Sigmoid colon (tissue), 4 donors: ENCODE data around the gene UBQLN4.

Experiments
- EP300 ChIP-seq, 4 donors: sonication (generic); formaldehyde crosslinking; IDR thresholded peaks; one replicate each; pipeline ENCODE4 v1.6.1; 2017; ENCODE audit warnings: antibody characterized with exemption in 4 of 4
- POLR2A ChIP-seq, 2 donors: fragments of 450-650 bp; IDR thresholded peaks; one replicate each; pipeline ENCODE4 v1.6.1; 2016; ENCODE audit warnings: antibody characterized with exemption in 2 of 2, mild to moderate bottlenecking in 2 of 2, moderate library complexity in 2 of 2
- POLR2AphosphoS5 ChIP-seq, 4 donors: sonication (generic); formaldehyde crosslinking; IDR thresholded peaks; one replicate each; pipeline ENCODE4 v1.6.1; 2017; ENCODE audit warnings: antibody characterized with exemption in 4 of 4
- TF ChIP-seq, protein P1 (sequence below), 4 experiments: fragments of 450-650 bp in 3 of 4; fragments of 200-600 bp in 1 of 4; IDR thresholded peaks; one replicate each; pipeline ENCODE4 v1.5.1; 2016 to 2019; ENCODE audit warnings: antibody characterized with exemption in 4 of 4, mild to moderate bottlenecking in 3 of 4, moderate library complexity in 2 of 4

DNA sequence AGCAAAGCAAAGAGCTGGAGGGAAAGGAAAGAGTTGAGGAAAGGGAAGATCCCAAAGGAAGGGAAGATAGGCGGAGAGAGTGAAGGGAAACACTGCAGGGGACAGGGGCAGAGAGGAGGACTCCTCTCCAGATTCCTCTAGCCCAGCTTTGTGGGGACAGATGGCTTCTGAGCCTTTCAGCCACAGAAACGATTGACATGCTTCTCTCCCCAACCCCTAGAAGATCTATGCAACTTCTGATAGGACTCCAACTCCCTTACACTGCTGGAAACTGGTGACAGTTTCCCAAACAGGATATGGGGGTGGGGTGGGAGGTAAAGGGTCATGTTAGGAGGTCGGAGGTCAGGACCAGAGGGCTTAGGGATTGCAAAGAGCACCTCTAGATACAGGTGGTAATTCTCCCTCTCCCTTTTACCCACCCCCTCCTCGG lies 22.2 kb upstream of the UBQLN4 start:
- TF ChIP-seq, protein P1, sequence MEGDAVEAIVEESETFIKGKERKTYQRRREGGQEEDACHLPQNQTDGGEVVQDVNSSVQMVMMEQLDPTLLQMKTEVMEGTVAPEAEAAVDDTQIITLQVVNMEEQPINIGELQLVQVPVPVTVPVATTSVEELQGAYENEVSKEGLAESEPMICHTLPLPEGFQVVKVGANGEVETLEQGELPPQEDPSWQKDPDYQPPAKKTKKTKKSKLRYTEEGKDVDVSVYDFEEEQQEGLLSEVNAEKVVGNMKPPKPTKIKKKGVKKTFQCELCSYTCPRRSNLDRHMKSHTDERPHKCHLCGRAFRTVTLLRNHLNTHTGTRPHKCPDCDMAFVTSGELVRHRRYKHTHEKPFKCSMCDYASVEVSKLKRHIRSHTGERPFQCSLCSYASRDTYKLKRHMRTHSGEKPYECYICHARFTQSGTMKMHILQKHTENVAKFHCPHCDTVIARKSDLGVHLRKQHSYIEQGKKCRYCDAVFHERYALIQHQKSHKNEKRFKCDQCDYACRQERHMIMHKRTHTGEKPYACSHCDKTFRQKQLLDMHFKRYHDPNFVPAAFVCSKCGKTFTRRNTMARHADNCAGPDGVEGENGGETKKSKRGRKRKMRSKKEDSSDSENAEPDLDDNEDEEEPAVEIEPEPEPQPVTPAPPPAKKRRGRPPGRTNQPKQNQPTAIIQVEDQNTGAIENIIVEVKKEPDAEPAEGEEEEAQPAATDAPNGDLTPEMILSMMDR (IDR thresholded peaks at IDR 0.05) = no peak
- TF ChIP-seq POLR2A (IDR thresholded peaks at IDR 0.05) (no peak), EP300 (IDR thresholded peaks at IDR 0.05) (no peak), POLR2AphosphoS5 (IDR thresholded peaks at IDR 0.05) (no peak)
